GM13977 (cell line): ENCODE data around the gene DZIP3.

Source experiments
- DNase-seq: peaks from one replicate; pipeline ENCODE4 v3.0.0; 2012; ENCODE audit warnings: low spot score
- in situ Hi-C: fragments of 300-500 bp; cut with MboI; formaldehyde crosslinking; loops from one replicate; pipeline ENCODE4 v1.12.0; 2022; ENCODE audit warnings: low sequenced_read_pairs, low pct_unique_long_range_greater_than_20kb, mixed read lengths, inconsistent platforms; ENCODE audit not compliant: unreplicated experiment
- TF ChIP-seq, protein P1 (sequence below): IDR thresholded peaks from 2 replicates; pipeline ENCODE4 v1.5.1; 2012; ENCODE audit warnings: mild to moderate bottlenecking, control low read depth; ENCODE audit not compliant: insufficient read depth; ENCODE audit errors: extremely low read depth, missing control alignments

The DZIP3 gene

DNA sequence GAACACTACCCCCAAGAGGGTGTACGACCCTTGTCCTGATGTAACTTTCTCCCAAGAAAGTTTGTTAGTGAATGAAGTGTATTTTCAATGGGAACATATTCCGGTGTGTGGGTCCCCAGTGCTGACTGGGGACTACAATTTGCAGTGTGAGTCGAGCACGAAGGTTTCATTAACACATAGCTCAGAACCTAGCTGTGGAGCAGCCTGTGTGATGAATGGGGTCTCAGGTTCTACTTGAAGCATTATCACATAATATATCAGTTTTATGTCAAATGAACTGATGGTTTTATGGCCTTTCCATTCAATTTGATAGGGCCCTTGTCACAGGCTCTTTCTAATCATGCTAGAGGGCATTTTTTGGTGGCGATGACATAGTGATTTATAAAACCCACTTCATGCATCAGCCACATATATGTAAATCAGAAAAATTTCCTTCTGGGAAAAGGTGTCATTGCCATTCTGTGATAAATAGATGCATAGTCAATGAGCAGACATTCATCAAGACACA, 123.5 kb downstream of the DZIP3 start:
- TF ChIP-seq, protein P1, sequence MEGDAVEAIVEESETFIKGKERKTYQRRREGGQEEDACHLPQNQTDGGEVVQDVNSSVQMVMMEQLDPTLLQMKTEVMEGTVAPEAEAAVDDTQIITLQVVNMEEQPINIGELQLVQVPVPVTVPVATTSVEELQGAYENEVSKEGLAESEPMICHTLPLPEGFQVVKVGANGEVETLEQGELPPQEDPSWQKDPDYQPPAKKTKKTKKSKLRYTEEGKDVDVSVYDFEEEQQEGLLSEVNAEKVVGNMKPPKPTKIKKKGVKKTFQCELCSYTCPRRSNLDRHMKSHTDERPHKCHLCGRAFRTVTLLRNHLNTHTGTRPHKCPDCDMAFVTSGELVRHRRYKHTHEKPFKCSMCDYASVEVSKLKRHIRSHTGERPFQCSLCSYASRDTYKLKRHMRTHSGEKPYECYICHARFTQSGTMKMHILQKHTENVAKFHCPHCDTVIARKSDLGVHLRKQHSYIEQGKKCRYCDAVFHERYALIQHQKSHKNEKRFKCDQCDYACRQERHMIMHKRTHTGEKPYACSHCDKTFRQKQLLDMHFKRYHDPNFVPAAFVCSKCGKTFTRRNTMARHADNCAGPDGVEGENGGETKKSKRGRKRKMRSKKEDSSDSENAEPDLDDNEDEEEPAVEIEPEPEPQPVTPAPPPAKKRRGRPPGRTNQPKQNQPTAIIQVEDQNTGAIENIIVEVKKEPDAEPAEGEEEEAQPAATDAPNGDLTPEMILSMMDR = no peak
- in situ Hi-C loops = no loop called here
- no peak for DNase-seq

DNA sequence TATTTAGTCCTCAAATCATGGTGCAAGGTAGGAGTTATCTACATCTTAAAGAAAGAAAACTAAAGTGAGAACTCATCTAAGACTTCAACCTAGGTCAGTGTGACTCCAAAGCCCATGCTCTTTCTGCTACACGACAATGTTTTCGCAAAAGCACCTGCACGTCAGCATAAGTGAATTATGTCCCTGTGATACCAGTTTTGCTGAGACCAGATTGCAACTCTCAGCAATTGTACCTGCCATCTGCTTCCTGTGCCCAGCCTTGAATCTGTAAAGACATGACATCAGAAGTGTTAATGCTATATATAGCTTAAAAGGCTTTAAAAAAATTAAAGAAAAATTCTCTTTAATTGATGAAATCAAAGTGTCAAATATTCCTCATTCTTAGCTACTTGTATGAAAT, 124.3 kb downstream of the DZIP3 start:
- in situ Hi-C loops = no loop called here
- TF ChIP-seq, protein P1 = no peak
- no peak for DNase-seq

DNA sequence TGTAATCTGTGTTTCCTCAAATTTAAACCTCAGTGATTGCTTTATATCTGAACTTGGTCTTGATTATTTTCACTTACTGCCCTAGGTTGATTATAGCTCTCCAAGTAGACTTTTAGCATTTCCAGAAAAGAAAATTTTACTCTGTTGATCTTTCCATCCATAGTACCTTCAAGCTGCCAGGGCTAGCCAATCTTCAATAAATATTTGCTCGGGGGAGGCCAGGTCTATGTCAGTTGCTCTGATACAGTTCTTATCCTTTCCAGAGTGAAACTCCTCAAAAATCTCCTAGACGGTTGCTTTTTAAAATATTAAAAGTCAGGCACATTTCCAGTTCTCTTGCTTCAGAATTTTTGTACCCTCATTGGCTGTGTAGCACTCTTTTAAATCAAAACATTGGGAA, 128.9 kb downstream of the DZIP3 start:
- TF ChIP-seq, protein P1 = no peak
- in situ Hi-C loops = no loop called here
- no peak for DNase-seq

DNA sequence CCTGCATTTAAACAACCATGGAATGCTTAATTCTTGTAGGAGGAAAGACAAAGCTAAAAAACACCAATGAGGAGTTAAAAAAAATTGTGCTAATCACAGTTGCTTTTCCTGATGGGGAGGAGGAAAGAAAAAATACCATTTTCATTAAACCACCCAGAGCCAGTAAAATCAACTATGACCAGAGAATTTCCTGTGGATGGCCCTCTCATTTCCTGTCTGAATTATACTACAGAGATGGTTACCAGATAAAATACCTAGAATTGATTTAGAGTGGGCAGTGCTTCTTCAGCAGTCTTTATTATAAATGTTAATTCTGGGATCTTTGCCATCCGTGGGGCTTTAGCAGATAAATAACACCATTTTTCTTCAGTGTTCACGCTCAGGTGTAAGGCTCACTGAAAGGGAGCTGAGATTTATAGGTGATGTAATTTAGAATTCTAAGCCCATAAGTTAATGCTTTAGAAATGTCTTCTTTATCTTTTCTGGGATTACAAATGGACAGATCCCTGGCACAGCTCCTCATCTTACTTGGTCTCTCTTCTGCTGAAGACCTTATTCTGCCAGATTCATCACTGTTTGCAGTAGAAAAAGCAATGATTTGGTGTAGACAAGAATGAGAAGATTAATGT, 129.8 kb downstream of the DZIP3 start:
- DNase-seq = no peak
- TF ChIP-seq, protein P1 = no peak
- in situ Hi-C loops = no loop called here

DNA sequence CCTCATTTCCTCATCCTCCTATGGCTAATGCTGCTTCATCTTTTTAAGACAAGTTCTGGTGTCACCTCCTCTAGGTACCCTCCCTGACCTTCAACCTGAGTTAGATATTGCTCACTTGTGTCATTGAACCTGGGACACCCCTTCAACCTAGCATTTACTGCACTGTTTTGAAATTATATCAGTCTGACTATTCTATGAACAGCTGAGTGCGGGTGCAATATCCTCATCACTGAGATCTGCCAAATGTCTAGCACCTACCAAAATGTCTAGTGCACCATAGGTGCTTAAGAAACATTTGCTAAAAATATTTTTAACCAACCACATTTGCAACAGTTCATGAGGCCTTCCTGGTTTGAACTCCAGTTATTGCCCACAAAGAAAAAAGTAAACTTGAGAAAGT, 133.2 kb downstream of the DZIP3 start:
- TF ChIP-seq, protein P1 = no peak
- in situ Hi-C loops = no loop called here
- DNase-seq = no peak

DNA sequence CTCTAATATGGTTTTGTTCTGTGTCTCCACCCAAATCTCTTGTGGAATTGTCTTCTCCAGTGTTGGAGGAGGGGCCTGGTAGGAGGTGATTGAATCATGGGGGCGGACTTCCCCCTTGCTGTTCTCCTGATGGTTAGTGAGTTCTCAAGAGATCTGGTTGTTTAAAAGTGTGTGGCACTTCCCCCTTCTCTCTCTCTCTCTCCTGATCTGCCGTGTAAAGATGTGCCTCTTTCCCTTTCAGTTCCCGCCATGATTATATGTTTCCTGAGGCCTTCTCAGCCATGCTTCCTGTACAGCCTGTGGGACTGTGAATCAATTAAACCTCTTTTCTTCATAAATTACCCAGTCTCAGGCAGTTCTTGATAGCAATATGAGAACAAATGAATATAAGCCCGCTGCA, 134.6 kb downstream of the DZIP3 start:
- no peak for DNase-seq
- in situ Hi-C loops = no loop called here
- TF ChIP-seq, protein P1 = no peak
